Breast epithelium (tissue), 4 donors: ENCODE measurements around the gene MAN2A1. TPM values are rescaled to one million over a fixed set of nuclear protein-coding genes. Genes with fewer than 3 reads are reported as not detected.

ENCODE experiments used
- DNase-seq, 2 donors: peaks; one replicate each; pipeline ENCODE4 v3.0.0-alpha.2; 2019; ENCODE audit warnings: low spot score in 2 of 2
- H3K27ac ChIP-seq, 2 donors: fragments of 200-600 bp; sonication (generic) in 1 of 2; one replicate each; pipeline ENCODE4 v1.5.1; 2016 to 2019; ENCODE audit warnings: mild to moderate bottlenecking in 1 of 2
- H3K27me3 ChIP-seq, 2 donors: fragments of 200-600 bp; sonication (generic) in 1 of 2; one replicate each; pipeline versions ENCODE4 v1.5.1 to v1.6.0; 2017 to 2019; ENCODE audit warnings: control low read depth in 1 of 2, mild to moderate bottlenecking in 1 of 2
- H3K36me3 ChIP-seq: fragments of 200-600 bp; one replicate; pipeline ENCODE4 v1.5.1; 2019
- H3K4me1 ChIP-seq, 2 donors: fragments of 200-600 bp; sonication (generic); one replicate each; pipeline ENCODE4 v1.5.1; 2016 to 2019; ENCODE audit warnings: control low read depth in 1 of 2
- H3K4me3 ChIP-seq, 3 donors: fragments of 200-600 bp; sonication (generic); 1 replicate in 2 of 3; 2 replicates in 1 of 3; pipeline ENCODE4 v1.5.1; 2016 to 2019; ENCODE audit warnings: mild to moderate bottlenecking in 3 of 3, moderate library complexity in 2 of 3
- H3K9me3 ChIP-seq, 2 donors: fragments of 200-600 bp; sonication (generic) in 1 of 2; one replicate each; pipeline ENCODE4 v1.5.1; 2016 to 2019; ENCODE audit warnings: control low read depth in 1 of 2
- CTCF ChIP-seq, 3 donors: fragments of 450-650 bp; IDR thresholded peaks; one replicate each; pipeline ENCODE4 v1.5.1; 2016 to 2017; ENCODE audit warnings: antibody characterized with exemption in 3 of 3, mild to moderate bottlenecking in 3 of 3, moderate library complexity in 3 of 3
- POLR2A ChIP-seq: fragments of 450-650 bp; IDR thresholded peaks from one replicate; pipeline ENCODE4 v1.6.1; 2016; ENCODE audit warnings: antibody characterized with exemption, mild to moderate bottlenecking, moderate library complexity
- POLR2AphosphoS5 ChIP-seq, 3 donors: sonication (generic); formaldehyde crosslinking; IDR thresholded peaks; one replicate each; pipeline ENCODE4 v1.6.1; 2017; ENCODE audit warnings: antibody characterized with exemption in 3 of 3
- intact Hi-C: fragments of 100-400 bp; cut with DNase I; formaldehyde crosslinking; loops from one replicate; pipeline ENCODE4 v1.15.1; 2023; ENCODE audit warnings: low total_unique reads
- total RNA-seq, 3 donors: library from RNA; depleted of rRNA; stranded (reverse); fragments of >200 nt; gene quantifications; one replicate each; pipeline ENCODE4 v1.1.0, GENCODE V29; 2016

The MAN2A1 gene
- total RNA-seq, 3 donors from 2014 or later, result 57.9 to 68.6 (median 63.3) TPM

GRCh38 chr5:109753279-109753678 is 63.6 kb downstream of the MAN2A1 start:
- TF ChIP-seq POLR2A (no peak), CTCF (IDR thresholded peaks at IDR 0.05) (no peak), POLR2AphosphoS5 (IDR thresholded peaks at IDR 0.05) (no peak)
- no peaks in the 10 kb centered on the region for H3K4me1 ChIP-seq
- no peak overlapping the region for H3K27ac ChIP-seq
- no peaks in the 10 kb centered on the region for H3K27me3 ChIP-seq
- intact Hi-C loops, result no loop called here
- DNase-seq, result no peak
- H3K36me3 ChIP-seq, result no peaks in the 10 kb centered on the region
- no peak overlapping the region for H3K4me3 ChIP-seq
- H3K9me3 ChIP-seq, result no peaks in the 10 kb centered on the region

- TF ChIP-seq POLR2A, result no peak
- no peak for TF ChIP-seq CTCF (IDR thresholded peaks at IDR 0.05)
- no peak for TF ChIP-seq POLR2AphosphoS5 (IDR thresholded peaks at IDR 0.05)
- no peaks in the 10 kb centered on the region for H3K27me3 ChIP-seq
- H3K36me3 ChIP-seq, result no peaks in the 10 kb centered on the region
- no peaks in the 10 kb centered on the region for H3K4me1 ChIP-seq
- H3K9me3 ChIP-seq, result no peaks in the 10 kb centered on the region
- no peak overlapping the region for H3K27ac ChIP-seq
- H3K4me3 ChIP-seq, result no peak overlapping the region
- intact Hi-C loops, result no loop called here
- DNase-seq, result no peak
Measured at GRCh38 chr5:109754319-109754718, 64.6 kb downstream of the MAN2A1 start.

- no peak for DNase-seq
- Histone ChIP-seq H3K27me3 (no peaks in the 10 kb centered on the region), H3K27ac (no peak overlapping the region), H3K36me3 (no peaks in the 10 kb centered on the region), H3K9me3 (no peaks in the 10 kb centered on the region), H3K4me1 (no peaks in the 10 kb centered on the region), H3K4me3 (no peak overlapping the region)
- no peak for TF ChIP-seq POLR2A
- no peak for TF ChIP-seq POLR2AphosphoS5 (IDR thresholded peaks at IDR 0.05)
- no peak for TF ChIP-seq CTCF (IDR thresholded peaks at IDR 0.05)
- intact Hi-C loops, result no loop called here
Measured at GRCh38 chr5:109755761-109756160, 66.0 kb downstream of the MAN2A1 start.

- no peak overlapping the region for H3K27ac ChIP-seq
- no peaks in the 10 kb centered on the region for H3K36me3 ChIP-seq
- no peak for DNase-seq
- intact Hi-C loops, result no loop called here
- no peaks in the 10 kb centered on the region for H3K27me3 ChIP-seq
- TF ChIP-seq CTCF (IDR thresholded peaks at IDR 0.05) (no peak), POLR2AphosphoS5 (IDR thresholded peaks at IDR 0.05) (no peak), POLR2A (no peak)
- no peak overlapping the region for H3K4me3 ChIP-seq
- H3K4me1 ChIP-seq, result no peaks in the 10 kb centered on the region
- H3K9me3 ChIP-seq, result no peaks in the 10 kb centered on the region
Measured at GRCh38 chr5:109756543-109757185, 66.9 kb downstream of the MAN2A1 start.

- no peaks in the 10 kb centered on the region for H3K36me3 ChIP-seq
- TF ChIP-seq POLR2A (no peak), POLR2AphosphoS5 (IDR thresholded peaks at IDR 0.05) (no peak), CTCF (IDR thresholded peaks at IDR 0.05) (no peak)
- no peaks in the 10 kb centered on the region for H3K4me1 ChIP-seq
- H3K9me3 ChIP-seq, result no peaks in the 10 kb centered on the region
- H3K27me3 ChIP-seq, result no peaks in the 10 kb centered on the region
- no peak for DNase-seq
- H3K4me3 ChIP-seq, result no peak overlapping the region
- intact Hi-C loops, result no loop called here
- no peak overlapping the region for H3K27ac ChIP-seq
Measured at GRCh38 chr5:109757490-109757889, 67.8 kb downstream of the MAN2A1 start.
